Measurements from ENCODE around the gene POM121C.
"Not testable (repeated sequence)": the region's sequence is repeated elsewhere in the genome, so short reads cannot be mapped to it uniquely, and the experiment has no call there.

DNA sequence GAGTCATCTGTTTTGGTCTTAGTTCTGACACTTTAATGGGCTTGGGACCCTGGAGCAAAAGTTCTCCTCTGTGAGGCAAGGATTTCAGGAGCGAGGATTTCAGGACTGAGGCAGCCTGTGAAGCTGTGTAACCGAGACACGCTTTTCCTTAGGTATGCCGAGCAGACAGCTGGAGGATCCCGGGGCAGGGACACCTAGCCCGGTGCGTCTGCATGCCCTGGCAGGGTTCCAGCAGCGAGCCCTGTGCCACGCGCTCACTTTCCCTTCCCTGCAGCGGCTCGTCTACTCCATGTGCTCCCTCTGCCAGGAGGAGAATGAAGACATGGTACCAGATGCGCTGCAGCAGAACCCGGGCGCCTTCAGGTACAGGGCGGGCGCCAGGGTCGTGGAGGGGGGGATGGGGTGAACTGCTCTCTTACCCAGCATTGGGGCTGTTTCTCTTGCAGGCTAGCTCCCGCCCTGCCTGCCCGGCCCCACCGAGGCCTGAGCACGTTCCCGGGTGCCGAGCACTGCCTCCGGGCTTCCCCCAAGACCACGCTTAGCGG is 70.2 kb downstream of the POM121C start:
- TF ChIP-seq EZH2 (IDR thresholded peaks at IDR 0.05; ENCODE audit: borderline replicate concordance), result not testable (repeated sequence)
- TF ChIP-seq, protein P1, sequence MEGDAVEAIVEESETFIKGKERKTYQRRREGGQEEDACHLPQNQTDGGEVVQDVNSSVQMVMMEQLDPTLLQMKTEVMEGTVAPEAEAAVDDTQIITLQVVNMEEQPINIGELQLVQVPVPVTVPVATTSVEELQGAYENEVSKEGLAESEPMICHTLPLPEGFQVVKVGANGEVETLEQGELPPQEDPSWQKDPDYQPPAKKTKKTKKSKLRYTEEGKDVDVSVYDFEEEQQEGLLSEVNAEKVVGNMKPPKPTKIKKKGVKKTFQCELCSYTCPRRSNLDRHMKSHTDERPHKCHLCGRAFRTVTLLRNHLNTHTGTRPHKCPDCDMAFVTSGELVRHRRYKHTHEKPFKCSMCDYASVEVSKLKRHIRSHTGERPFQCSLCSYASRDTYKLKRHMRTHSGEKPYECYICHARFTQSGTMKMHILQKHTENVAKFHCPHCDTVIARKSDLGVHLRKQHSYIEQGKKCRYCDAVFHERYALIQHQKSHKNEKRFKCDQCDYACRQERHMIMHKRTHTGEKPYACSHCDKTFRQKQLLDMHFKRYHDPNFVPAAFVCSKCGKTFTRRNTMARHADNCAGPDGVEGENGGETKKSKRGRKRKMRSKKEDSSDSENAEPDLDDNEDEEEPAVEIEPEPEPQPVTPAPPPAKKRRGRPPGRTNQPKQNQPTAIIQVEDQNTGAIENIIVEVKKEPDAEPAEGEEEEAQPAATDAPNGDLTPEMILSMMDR (IDR thresholded peaks at IDR 0.05; ENCODE audit: poor library complexity), result not testable (repeated sequence)

Measured in hepatocyte (in vitro differentiated cells).